OCI-LY3 (cell line): ENCODE results near the gene ABTB2.
"Not testable (repeated sequence)": the region's sequence is repeated elsewhere in the genome, so short reads cannot be mapped to it uniquely, and the experiment has no call there.

Experiments
- H2AFZ ChIP-seq: fragments of 200-600, 300-600 bp; shearing (Covaris generic); 2 replicates; pipeline ENCODE4 v1.6.0; 2014; ENCODE audit warnings: antibody characterized with exemption, low read depth, low read length
- H3K27ac ChIP-seq: fragments of 200-600, 300-600 bp; sonication (generic); 2 replicates; pipeline ENCODE4 v1.5.1; 2014; ENCODE audit warnings: mild to moderate bottlenecking, low read length, moderate library complexity, mixed read lengths
- H3K27me3 ChIP-seq: fragments of 200-600, 300-600 bp; sonication (generic); 2 replicates; pipeline ENCODE4 v1.6.1; 2014; ENCODE audit warnings: low read depth, low read length, mixed read lengths
- H3K36me3 ChIP-seq: fragments of 200-600, 300-600 bp; sonication (generic); replicated peaks from 2 replicates; pipeline ENCODE3; 2014; ENCODE audit warnings: low read depth, low read length, mixed read lengths
- H3K4me1 ChIP-seq: fragments of 300-600, 200-600 bp; sonication (generic); 2 replicates; pipeline ENCODE4 v1.6.1; 2014; ENCODE audit warnings: low read length, mixed read lengths
- H3K4me2 ChIP-seq: fragments of 200-600, 300-600 bp; sonication (generic); 2 replicates; pipeline ENCODE4 v1.6.1; 2014; ENCODE audit warnings: low read length, mixed read lengths
- H3K4me3 ChIP-seq: fragments of 300-600, 200-600 bp; sonication (generic); 2 replicates; pipeline ENCODE4 v1.5.1; 2014; ENCODE audit warnings: antibody characterized with exemption, mild to moderate bottlenecking, low read length, moderate library complexity
- H3K79me2 ChIP-seq: fragments of 300-600, 200-600 bp; shearing (Covaris generic); 2 replicates; pipeline ENCODE4 v1.6.1; 2014; ENCODE audit warnings: mild to moderate bottlenecking, low read length, mixed read lengths
- H3K9ac ChIP-seq: fragments of 300-600, 200-600 bp; shearing (Covaris generic); 2 replicates; pipeline ENCODE4 v1.6.0; 2014; ENCODE audit warnings: mild to moderate bottlenecking, low read length, moderate library complexity
- H3K9me3 ChIP-seq: fragments of 200-600, 300-600 bp; shearing (Covaris generic); 2 replicates; pipeline ENCODE4 v1.6.1; 2014; ENCODE audit warnings: low read length, mixed read lengths; ENCODE audit not compliant: insufficient read depth
- H4K20me1 ChIP-seq: fragments of 200-600, 300-600 bp; sonication (generic); 2 replicates; pipeline ENCODE4 v1.6.1; 2016; ENCODE audit warnings: low read length, mixed read lengths; ENCODE audit not compliant: insufficient read depth
- EZH2phosphoT487 ChIP-seq: fragments of 200-600 bp; shearing (Covaris generic); IDR thresholded peaks from 2 replicates; pipeline ENCODE4 v1.6.1; 2018; ENCODE audit warnings: antibody characterized with exemption, mixed run types, low read depth
- TF ChIP-seq, protein P1 (sequence below): fragments of 200-600, 300-600 bp; sonication (generic); IDR thresholded peaks from 2 replicates; pipeline ENCODE4 v1.5.1; 2014; ENCODE audit warnings: antibody characterized with exemption, low read length, low read depth

Gene ABTB2

DNA sequence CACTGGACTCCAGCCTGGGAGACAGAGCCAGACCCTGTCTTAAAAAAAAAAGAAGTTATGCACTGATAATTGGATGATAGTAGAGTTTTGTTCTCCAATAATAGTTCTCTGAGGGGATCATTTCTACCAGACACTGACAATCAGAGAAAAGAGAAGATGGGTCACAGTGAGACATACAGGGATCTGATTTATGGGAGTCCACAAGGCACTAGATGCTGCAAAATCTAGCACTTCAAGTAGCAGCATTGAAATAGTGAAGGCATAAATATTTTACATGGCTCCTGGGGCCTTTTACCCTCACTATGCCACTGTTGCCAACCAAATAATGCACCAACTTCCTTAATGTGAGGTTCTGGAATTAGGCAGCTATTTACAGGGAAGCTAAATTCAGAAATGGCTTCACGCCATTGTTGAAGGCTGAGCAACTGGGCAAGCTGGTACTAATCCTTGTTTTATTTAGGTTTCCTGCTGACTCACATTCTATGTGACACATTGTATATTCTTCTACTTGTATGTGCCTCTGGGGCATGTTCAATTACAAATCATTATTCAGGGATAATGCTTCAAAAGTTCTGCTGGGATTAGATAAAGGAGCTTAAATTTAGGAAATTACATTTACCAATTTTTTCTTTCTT is 38.2 kb upstream of the ABTB2 start:
- Histone ChIP-seq H3K4me2 (no peak overlapping the region), H4K20me1 (no peaks in the 10 kb centered on the region), H3K36me3 (no peaks in the 10 kb centered on the region), H3K9me3 (no peaks in the 10 kb centered on the region; the same call in 1 of the 2 replicates), H3K79me2 (no peaks in the 10 kb centered on the region), H3K27ac (no peak overlapping the region), H3K4me1 (no peaks in the 10 kb centered on the region), H3K27me3 (peaks cover 5% of the 10 kb centered on the region; the same call in 1 of the 2 replicates), H2AFZ (no peak overlapping the region), H3K4me3 (no peak overlapping the region), H3K9ac (no peak overlapping the region)
- TF ChIP-seq, protein P1, sequence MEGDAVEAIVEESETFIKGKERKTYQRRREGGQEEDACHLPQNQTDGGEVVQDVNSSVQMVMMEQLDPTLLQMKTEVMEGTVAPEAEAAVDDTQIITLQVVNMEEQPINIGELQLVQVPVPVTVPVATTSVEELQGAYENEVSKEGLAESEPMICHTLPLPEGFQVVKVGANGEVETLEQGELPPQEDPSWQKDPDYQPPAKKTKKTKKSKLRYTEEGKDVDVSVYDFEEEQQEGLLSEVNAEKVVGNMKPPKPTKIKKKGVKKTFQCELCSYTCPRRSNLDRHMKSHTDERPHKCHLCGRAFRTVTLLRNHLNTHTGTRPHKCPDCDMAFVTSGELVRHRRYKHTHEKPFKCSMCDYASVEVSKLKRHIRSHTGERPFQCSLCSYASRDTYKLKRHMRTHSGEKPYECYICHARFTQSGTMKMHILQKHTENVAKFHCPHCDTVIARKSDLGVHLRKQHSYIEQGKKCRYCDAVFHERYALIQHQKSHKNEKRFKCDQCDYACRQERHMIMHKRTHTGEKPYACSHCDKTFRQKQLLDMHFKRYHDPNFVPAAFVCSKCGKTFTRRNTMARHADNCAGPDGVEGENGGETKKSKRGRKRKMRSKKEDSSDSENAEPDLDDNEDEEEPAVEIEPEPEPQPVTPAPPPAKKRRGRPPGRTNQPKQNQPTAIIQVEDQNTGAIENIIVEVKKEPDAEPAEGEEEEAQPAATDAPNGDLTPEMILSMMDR = no peak
- no peak for TF ChIP-seq EZH2phosphoT487

GRCh38 chr11:34394771-34395300 is 37.0 kb upstream of the ABTB2 start:
- no peak overlapping the region for H2AFZ ChIP-seq
- TF ChIP-seq, protein P1 = no peak
- TF ChIP-seq EZH2phosphoT487 = no peak
- H3K27me3 ChIP-seq = peaks cover 5% of the 10 kb centered on the region; the same call in 1 of the 2 replicates
- no peak overlapping the region for H3K4me3 ChIP-seq
- H3K79me2 ChIP-seq = no peaks in the 10 kb centered on the region
- no peak overlapping the region for H3K27ac ChIP-seq
- H3K36me3 ChIP-seq = no peaks in the 10 kb centered on the region
- no peaks in the 10 kb centered on the region for H3K4me1 ChIP-seq
- no peaks in the 10 kb centered on the region; the same call in 1 of the 2 replicates for H3K9me3 ChIP-seq
- no peaks in the 10 kb centered on the region for H4K20me1 ChIP-seq
- H3K9ac ChIP-seq = no peak overlapping the region
- H3K4me2 ChIP-seq = no peak overlapping the region

DNA sequence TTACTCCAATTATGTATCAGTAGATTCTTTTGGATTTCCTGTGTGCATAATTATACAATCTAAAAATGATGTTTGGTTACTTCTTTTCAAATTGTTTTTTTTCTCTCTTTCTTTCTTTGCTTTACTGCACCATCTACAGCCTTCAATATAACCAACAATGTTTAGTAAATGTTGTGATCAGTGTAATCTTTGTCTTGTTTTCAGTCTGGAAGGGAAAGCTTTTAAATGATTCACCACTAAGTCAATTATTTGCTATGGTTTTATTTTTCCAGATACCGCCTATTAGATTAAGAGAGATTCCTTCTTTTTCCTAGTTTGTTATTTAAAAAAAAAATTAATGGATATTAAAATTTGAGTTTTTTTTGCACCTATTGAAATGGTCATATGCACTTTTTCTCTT is 29.8 kb upstream of the ABTB2 start:
- H3K4me1 ChIP-seq = no peaks in the 10 kb centered on the region
- no peaks in the 10 kb centered on the region for H3K9me3 ChIP-seq
- H3K27ac ChIP-seq = no peak overlapping the region
- no peak overlapping the region for H3K4me2 ChIP-seq
- no peak overlapping the region for H3K4me3 ChIP-seq
- H3K79me2 ChIP-seq = no peaks in the 10 kb centered on the region
- TF ChIP-seq, protein P1 = no peak
- TF ChIP-seq EZH2phosphoT487 = no peak
- H3K27me3 ChIP-seq = peaks cover 4% of the 10 kb centered on the region; the same call in 1 of the 2 replicates
- no peak overlapping the region for H3K9ac ChIP-seq
- H2AFZ ChIP-seq = no peak overlapping the region
- H3K36me3 ChIP-seq = no peaks in the 10 kb centered on the region
- H4K20me1 ChIP-seq = no peaks in the 10 kb centered on the region

GRCh38 chr11:34386356-34386755 is 28.5 kb upstream of the ABTB2 start:
- not testable (repeated sequence) for H3K4me2 ChIP-seq, H3K9ac ChIP-seq, H3K79me2 ChIP-seq, H3K4me3 ChIP-seq, H3K9me3 ChIP-seq, H3K27ac ChIP-seq, H3K4me1 ChIP-seq, H3K27me3 ChIP-seq, H3K36me3 ChIP-seq, H2AFZ ChIP-seq, H4K20me1 ChIP-seq
